Endothelial cell of umbilical vein (primary cell): ENCODE results near the gene LMTK3. TPM values are rescaled to one million over a fixed set of nuclear protein-coding genes. Genes with fewer than 3 reads are reported as not detected.

ENCODE experiments used
- BruUV-seq: library from RNA; stranded (reverse); fragments of 400-500 nt; replicated peaks from 2 replicates; lab custom pipeline; 2021; lab: Mats Ljungman, UMichigan
- CTCF ChIA-PET: fragments of 300-600, 350-600 bp; sonication (Branson Sonifier 250); formaldehyde crosslinking; loops from one replicate; lab custom pipeline; 2021; ENCODE audit warnings: antibody characterized with exemption, inconsistent platforms; lab: Charles Lee
- POLR2A ChIA-PET: fragments of 300-600, 350-600 bp; sonication (Branson Sonifier 250); formaldehyde crosslinking; loops from one replicate; lab custom pipeline; 2021; ENCODE audit warnings: antibody characterized with exemption, inconsistent platforms; lab: Charles Lee
- DNase-seq: peaks from one replicate; pipeline ENCODE4 v3.0.0-alpha.2; 2011; ENCODE audit warnings: low read depth, low spot score
- FAIRE-seq: peaks from 2 replicates; lab custom pipeline; 2011; peaks lifted over from hg19 to GRCh38; lab: Jason Lieb, UNC
- H2AFZ ChIP-seq: 2 replicates; pipeline ENCODE4 v1.6.0; 2012; ENCODE audit warnings: low read depth, low read length, control low read depth, inconsistent platforms
- H3K27ac ChIP-seq: 2 replicates; pipeline ENCODE4 v1.5.1; 2011; ENCODE audit warnings: low read depth, mild to moderate bottlenecking, control low read depth, low read length, moderate library complexity; ENCODE audit not compliant: insufficient read depth
- H3K27me3 ChIP-seq, 2 experiments: 2 replicates each; pipeline versions ENCODE4 v1.6.0 to v1.6.1; 2011; ENCODE audit warnings: low read length in 2 of 2, mixed read lengths in 1 of 2; ENCODE audit not compliant: control insufficient read depth in 2 of 2, insufficient read depth in 2 of 2
- H3K36me3 ChIP-seq, 2 experiments: 2 replicates in 1 of 2; 3 replicates in 1 of 2; pipeline ENCODE4 v1.5.1; 2011; ENCODE audit warnings: low read length in 2 of 2, mild to moderate bottlenecking in 1 of 2, moderate library complexity in 1 of 2; ENCODE audit not compliant: control insufficient read depth in 2 of 2, insufficient read depth in 2 of 2; ENCODE audit errors: extremely low read depth in 1 of 2
- H3K4me1 ChIP-seq: 3 replicates; pipeline ENCODE4 v1.5.1; 2011; ENCODE audit warnings: mild to moderate bottlenecking, low read length; ENCODE audit not compliant: control insufficient read depth, insufficient read depth; ENCODE audit errors: extremely low read depth
- H3K4me2 ChIP-seq: 2 replicates; pipeline ENCODE4 v1.6.1; 2011; ENCODE audit warnings: low read length, control low read depth, mixed read lengths; ENCODE audit not compliant: insufficient read depth
- H3K4me3 ChIP-seq, 3 experiments: fragments of 200-600 bp in 1 of 3; sonication (generic), shearing (Covaris generic) in 1 of 3; replicated peaks in 1 of 3; 2 replicates each; pipeline ENCODE4 v1.5.1; 2011 to 2016; ENCODE audit warnings: control low read depth in 3 of 3, low read length in 3 of 3, mild to moderate bottlenecking in 2 of 3, inconsistent platforms in 1 of 3, low read depth in 1 of 3, moderate library complexity in 1 of 3; ENCODE audit not compliant: insufficient read depth in 1 of 3
- H3K79me2 ChIP-seq: 2 replicates; pipeline ENCODE4 v1.6.0; 2012; ENCODE audit warnings: low read length, inconsistent platforms; ENCODE audit not compliant: control insufficient read depth, insufficient read depth
- H3K9ac ChIP-seq: replicated peaks from 2 replicates; pipeline ENCODE3; 2011; ENCODE audit warnings: low read length, control low read depth; ENCODE audit not compliant: insufficient read depth; ENCODE audit errors: extremely low read depth
- H3K9me1 ChIP-seq: replicated peaks from 3 replicates; pipeline ENCODE4 v1.6.0; 2011; ENCODE audit warnings: mild to moderate bottlenecking, low read length; ENCODE audit not compliant: control insufficient read depth, insufficient read depth; ENCODE audit errors: extremely low read depth
- H3K9me3 ChIP-seq: replicated peaks from 2 replicates; pipeline ENCODE4 v1.5.1; 2012; ENCODE audit warnings: low read length, inconsistent platforms; ENCODE audit not compliant: control insufficient read depth, insufficient read depth
- H4K20me1 ChIP-seq: replicated peaks from 2 replicates; pipeline ENCODE3; 2011; ENCODE audit warnings: mild to moderate bottlenecking, low read length; ENCODE audit not compliant: control insufficient read depth, insufficient read depth; ENCODE audit errors: extremely low read depth
- CTCF ChIP-seq, 2 donors: IDR thresholded peaks; 1 replicate in 1 of 2; 2 replicates in 1 of 2; pipeline ENCODE4 v1.5.1; 2011; ENCODE audit warnings: low read length in 2 of 2, mild to moderate bottlenecking in 2 of 2, moderate library complexity in 2 of 2, control low read depth in 1 of 2, inconsistent platforms in 1 of 2, low read depth in 1 of 2; ENCODE audit not compliant: insufficient read depth in 1 of 2; ENCODE audit errors: extremely low read depth in 1 of 2
- EZH2 ChIP-seq: IDR thresholded peaks from 2 replicates; pipeline ENCODE4 v1.6.1; 2012; ENCODE audit warnings: borderline replicate concordance, low read depth, mild to moderate bottlenecking, moderate library complexity, low read length, inconsistent platforms; ENCODE audit not compliant: severe bottlenecking
- FOS ChIP-seq: IDR thresholded peaks from 2 replicates; pipeline ENCODE4 v1.6.1; 2011; ENCODE audit warnings: mild to moderate bottlenecking, low read length, moderate library complexity, borderline replicate concordance; ENCODE audit not compliant: insufficient read depth
- GATA2 ChIP-seq: IDR thresholded peaks from 2 replicates; pipeline ENCODE4 v1.7.0; 2011; ENCODE audit warnings: low read depth, mild to moderate bottlenecking, moderate library complexity, mixed read lengths, low read length; ENCODE audit not compliant: insufficient read length, insufficient read depth
- JUN ChIP-seq: IDR thresholded peaks from 2 replicates; pipeline ENCODE4 v1.6.1; 2011; ENCODE audit warnings: borderline replicate concordance, low read depth; ENCODE audit not compliant: insufficient read length, insufficient read depth
- MAX ChIP-seq: IDR thresholded peaks from 2 replicates; pipeline ENCODE4 v1.6.1; 2011; ENCODE audit not compliant: insufficient read depth, insufficient read length
- MYC ChIP-seq: IDR thresholded peaks from one replicate; pipeline ENCODE4 v1.6.1; 2011; ENCODE audit warnings: mild to moderate bottlenecking, low read depth, low read length
- POLR2A ChIP-seq: IDR thresholded peaks from 2 replicates; pipeline ENCODE4 v1.6.1; 2012; ENCODE audit warnings: low read depth, mild to moderate bottlenecking, control low read depth, low read length
- POLR2AphosphoS5 ChIP-seq: IDR thresholded peaks from 2 replicates; pipeline ENCODE4 v1.6.1; 2012; ENCODE audit warnings: low read depth, mild to moderate bottlenecking, control low read depth, low read length, moderate library complexity; ENCODE audit not compliant: insufficient read depth
- dilution Hi-C: fragments of 300-500 bp; cut with MboI; formaldehyde crosslinking; loops from one replicate; pipeline ENCODE4 v1.15.0; 2019; ENCODE audit warnings: low sequenced_read_pairs; ENCODE audit not compliant: extremely low pct_ligation_motif_present
- intact Hi-C: fragments of 100-400 bp; cut with micrococcal nuclease; formaldehyde crosslinking; loops from one replicate; pipeline ENCODE4 v1.10.0; 2022
- polyA plus RNA-seq, 4 experiments: library from polyadenylated mRNA; depleted of rRNA in 3 of 4; stranded (reverse) in 3 of 4; unstranded in 1 of 4; fragments of >200 nt; gene quantifications; 2 replicates each; pipeline versions ENCODE4 v1.2.1 to v1.2.3, GENCODE V29; 2011 to 2012; ENCODE audit warnings: missing spikeins in 1 of 4
- total RNA-seq: library from RNA; stranded (reverse); gene quantifications from 2 replicates; pipeline ENCODE4 v1.2.3, GENCODE V29; 2021

Gene LMTK3
- total and polyA plus RNA-seq, 2 donors (not counting 3 experiments of a cell fraction or from before 2014, with no cell fraction given) = 0.11 to 0.14 TPM

GRCh38 chr19:48491793-48492123 is 19.9 kb downstream of the LMTK3 start:
- Histone ChIP-seq H4K20me1 (no peaks in the 10 kb centered on the region), H3K27ac (no peak overlapping the region), H3K27me3 (peaks cover 3 to 7% of the 10 kb centered on the region in 2 experiments), H3K4me3 (no peak overlapping the region), H3K4me1 (peaks cover 21% of the 10 kb centered on the region), H3K9me1 (no peaks in the 10 kb centered on the region), H3K9ac (no peak overlapping the region), H3K9me3 (no peaks in the 10 kb centered on the region), H3K36me3 (no peaks in the 10 kb centered on the region), H3K4me2 (no peak overlapping the region), H2AFZ (no peak overlapping the region), H3K79me2 (no peaks in the 10 kb centered on the region)
- DNase-seq = no peak
- POLR2A ChIA-PET = interaction anchor here (0.6 kb wide), 1 partner anchor 24 kb away, joined by 4 read pairs; no protein-coding TSS in a partner anchor
- CTCF ChIA-PET = interaction anchor here (5.3 kb wide), 1 partner anchor 91 kb away, joined by 203 read pairs; no protein-coding TSS in a partner anchor
- dilution Hi-C loops = no loop called here
- no peak for FAIRE-seq
- TF ChIP-seq GATA2 = no peak
- no peak for TF ChIP-seq MAX
- TF ChIP-seq CTCF (IDR thresholded peaks at IDR 0.05; ENCODE audit: extremely low read depth in 1 of 2, insufficient read depth in 1 of 2, low read depth in 1 of 2, low read length in 2 of 2) = no peak
- TF ChIP-seq POLR2AphosphoS5 = no peak
- no peak for TF ChIP-seq MYC
- no peak for TF ChIP-seq FOS
- no peak for TF ChIP-seq POLR2A
- TF ChIP-seq EZH2 = no peak
- no peak for TF ChIP-seq JUN
- BruUV-seq = no TSS peak
- intact Hi-C loops = loop anchor here (2.0 kb wide), 1 partner anchor 23 kb away; the partner anchor contains the start of gene CYTH2
